HepG2 (cell line): ENCODE data around the gene ACSM6. TPM values are rescaled to one million over a fixed set of nuclear protein-coding genes. Genes with fewer than 3 reads are reported as not detected.
A peak's percentile ranks its signal among the peaks of the same experiment; 100 is the strongest.

Source experiments
- ADNP ChIP-seq: sonication (generic); formaldehyde crosslinking; IDR thresholded peaks from 2 replicates; pipeline ENCODE4 v1.4.0; 2020; ENCODE audit warnings: missing genetic modification reagents
- BCL6 ChIP-seq: IDR thresholded peaks from 2 replicates; pipeline ENCODE4 v1.6.1; 2016; ENCODE audit warnings: missing genetic modification reagents, missing compliant biosample characterization
- CAMTA2 ChIP-seq: sonication (generic); formaldehyde crosslinking; IDR thresholded peaks from 2 replicates; pipeline ENCODE4 v1.4.0; 2020; ENCODE audit warnings: mild to moderate bottlenecking, missing genetic modification reagents, borderline replicate concordance
- CEBPB ChIP-seq: IDR thresholded peaks from 2 replicates; pipeline ENCODE4 v1.6.1; 2011; ENCODE audit warnings: low read depth, low read length, improper control_type of control experiment, borderline replicate concordance
- FOXC1 ChIP-seq: sonication (generic); formaldehyde crosslinking; IDR thresholded peaks from 2 replicates; pipeline ENCODE4 v1.8.0; 2022; ENCODE audit warnings: mild to moderate bottlenecking, missing genetic modification reagents, borderline replicate concordance
- KDM3A ChIP-seq: IDR thresholded peaks from 2 replicates; pipeline ENCODE4 v1.6.1; 2018; ENCODE audit warnings: low read depth, missing compliant biosample characterization
- KDM6A ChIP-seq: IDR thresholded peaks from 2 replicates; pipeline ENCODE4 v1.6.1; 2016; ENCODE audit warnings: low read depth
- MIER3 ChIP-seq: IDR thresholded peaks from 2 replicates; pipeline ENCODE4 v1.6.1; 2016; ENCODE audit warnings: missing compliant biosample characterization, borderline replicate concordance
- NR1H2 ChIP-seq: sonication (generic); formaldehyde crosslinking; IDR thresholded peaks from 2 replicates; pipeline ENCODE4 v1.8.1; 2022; ENCODE audit warnings: low read depth, missing genetic modification reagents, borderline replicate concordance
- PHB2 ChIP-seq: fragments of 450-650 bp; IDR thresholded peaks from 2 replicates; pipeline ENCODE4 v1.6.1; 2018; ENCODE audit not compliant: partially characterized antibody
- SMC3 ChIP-seq: IDR thresholded peaks from 2 replicates; pipeline ENCODE4 v1.6.1; 2011; ENCODE audit warnings: low read length, improper control_type of control experiment
- SMYD3 ChIP-seq: sonication (generic); formaldehyde crosslinking; IDR thresholded peaks from 2 replicates; pipeline ENCODE4 v1.8.1; 2023; ENCODE audit warnings: mild to moderate bottlenecking, missing genetic modification reagents
- YEATS4 ChIP-seq: sonication (generic); formaldehyde crosslinking; IDR thresholded peaks from 2 replicates; pipeline ENCODE4 v1.4.0; 2020; ENCODE audit warnings: missing genetic modification reagents, borderline replicate concordance
- ZBTB1 ChIP-seq: sonication (generic); formaldehyde crosslinking; IDR thresholded peaks from 2 replicates; pipeline ENCODE4 v1.4.0; 2020; ENCODE audit warnings: missing genetic modification reagents, borderline replicate concordance
- ZFP62 ChIP-seq: sonication (generic); formaldehyde crosslinking; IDR thresholded peaks from 2 replicates; pipeline ENCODE4 v1.4.0; 2020; ENCODE audit warnings: missing genetic modification reagents
- ZFY ChIP-seq: sonication (generic); formaldehyde crosslinking; IDR thresholded peaks from 2 replicates; pipeline ENCODE4 v1.4.0; 2020; ENCODE audit warnings: missing genetic modification reagents
- ZNF354B ChIP-seq: sonication (generic); formaldehyde crosslinking; IDR thresholded peaks from 2 replicates; pipeline ENCODE4 v1.8.0; 2022; ENCODE audit warnings: mild to moderate bottlenecking, missing genetic modification reagents
- ZNF430 ChIP-seq: sonication (generic); formaldehyde crosslinking; IDR thresholded peaks from 2 replicates; pipeline ENCODE4 v1.9.0; 2021; ENCODE audit warnings: mild to moderate bottlenecking, missing genetic modification reagents
- ZNF451 ChIP-seq: sonication (generic); formaldehyde crosslinking; IDR thresholded peaks from 2 replicates; pipeline ENCODE4 v1.5.0; 2020; ENCODE audit warnings: mild to moderate bottlenecking, missing genetic modification reagents
- ZNF556 ChIP-seq: sonication (generic); formaldehyde crosslinking; IDR thresholded peaks from 2 replicates; pipeline ENCODE4 v1.4.0; 2020; ENCODE audit warnings: mild to moderate bottlenecking, missing genetic modification reagents, borderline replicate concordance
- ZNF572 ChIP-seq: sonication (generic); formaldehyde crosslinking; IDR thresholded peaks from 2 replicates; pipeline ENCODE4 v1.5.1; 2020; ENCODE audit warnings: mild to moderate bottlenecking, missing genetic modification reagents
- ZNF615 ChIP-seq: sonication (generic); formaldehyde crosslinking; IDR thresholded peaks from 2 replicates; pipeline ENCODE4 v1.5.0; 2020; ENCODE audit warnings: mild to moderate bottlenecking, missing genetic modification reagents, borderline replicate concordance
- ZNF792 ChIP-seq: IDR thresholded peaks from 2 replicates; pipeline ENCODE4 v1.6.1; 2016
- polyA plus RNA-seq, 8 experiments: library from polyadenylated mRNA; depleted of rRNA in 3 of 8; stranded (reverse) in 7 of 8; unstranded in 1 of 8; fragments of >200 nt; fragmentation: Illumina TruSeq in 4 of 8; extraction: Trizol in 4 of 8; gene quantifications; 2 replicates each; pipeline versions ENCODE4 v1.2.1 to v1.2.3, GENCODE V29; 2011 to 2016; ENCODE audit warnings: low read depth in 4 of 8, missing spikeins in 1 of 8, mixed read lengths in 1 of 8; ENCODE audit not compliant: insufficient read depth in 1 of 8
- total RNA-seq, 5 experiments: library from RNA; depleted of rRNA; stranded (reverse); fragments of >200 nt; fragmentation: Illumina TruSeq; extraction: Trizol; gene quantifications; 2 replicates each; pipeline ENCODE4 v1.2.3, GENCODE V29; 2016; ENCODE audit warnings: low read depth in 1 of 5
- TF ChIP-seq, protein P1 (sequence below): IDR thresholded peaks from 2 replicates; pipeline ENCODE4 v1.6.1; 2012; ENCODE audit warnings: inconsistent platforms
- TF ChIP-seq, protein P2 (sequence below): sonication (generic); formaldehyde crosslinking; IDR thresholded peaks from 2 replicates; pipeline ENCODE4 v1.5.0; 2020; ENCODE audit warnings: missing genetic modification reagents
- TF ChIP-seq, protein P3 (sequence below): sonication (generic); formaldehyde crosslinking; IDR thresholded peaks from 2 replicates; pipeline ENCODE4 v1.4.0; 2020; ENCODE audit warnings: missing genetic modification reagents
- TF ChIP-seq, protein P4 (sequence below): sonication (generic); formaldehyde crosslinking; IDR thresholded peaks from 2 replicates; pipeline ENCODE4 v1.8.0; 2022; ENCODE audit warnings: missing genetic modification reagents, low read depth, mild to moderate bottlenecking, borderline replicate concordance

Gene ACSM6
- total and polyA plus RNA-seq, 2 of the 13 experiments (the other 11 are each of a cell fraction or from before 2014, with no cell fraction given), result not detected

DNA sequence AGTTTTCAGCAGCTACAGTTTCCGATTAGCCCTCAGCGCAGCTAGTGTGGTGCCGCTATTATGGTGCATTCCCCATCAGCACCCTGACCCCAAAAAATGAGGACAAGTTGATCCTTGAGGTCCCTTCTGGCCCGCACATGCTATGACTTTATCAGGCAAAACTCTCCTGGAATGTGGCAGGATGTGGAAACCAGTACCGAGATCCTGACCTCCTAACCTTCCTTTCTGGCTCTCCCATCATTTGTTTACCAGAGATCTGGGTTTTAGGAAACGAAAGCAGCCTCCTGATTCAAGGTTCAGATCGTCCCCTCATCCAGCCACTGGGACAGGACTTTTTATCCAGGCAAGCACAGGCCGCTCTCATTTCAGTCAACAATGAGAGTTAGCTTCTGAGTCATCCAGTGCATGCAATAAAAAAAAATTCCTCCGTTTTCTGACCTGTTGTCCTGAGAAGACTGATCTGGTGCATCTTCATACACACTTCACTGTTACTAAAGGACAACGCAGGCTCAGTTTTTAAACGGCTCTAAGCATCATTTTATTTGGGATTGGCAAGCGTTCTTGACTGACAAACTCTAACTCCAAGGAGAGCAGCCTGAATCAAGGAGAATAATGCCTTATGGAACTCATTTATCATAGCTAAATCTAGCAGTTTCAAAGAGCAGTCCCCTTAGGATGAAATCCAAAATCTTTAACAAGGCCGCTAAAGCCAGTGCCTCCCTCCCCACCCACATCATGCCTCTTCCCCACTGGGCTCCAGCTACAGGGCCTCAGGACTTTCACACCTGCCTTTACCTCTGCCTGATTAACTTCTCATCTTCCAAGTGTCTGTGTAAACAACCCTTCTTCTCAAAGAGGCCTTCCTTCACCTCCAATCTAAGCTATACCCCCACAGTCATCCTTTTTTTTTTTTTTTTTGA, 79.6 kb downstream of the ACSM6 start (continued):
- TF ChIP-seq ZNF615 (CRISPR knock-in tag), result 0 out of 2 replicates have a peak, but pooled peaks have one; percentile 48
- no peak for TF ChIP-seq NR1H2 (CRISPR knock-in tag)
- 0 out of 2 replicates have a peak, but pooled peaks have one; percentile 66 for TF ChIP-seq ZNF451 (CRISPR knock-in tag)
- TF ChIP-seq ZNF430, result peak; percentile 85; the same call in 1 of the 2 replicates
- peak; percentile 62; the same call in 1 of the 2 replicates for TF ChIP-seq CEBPB
- TF ChIP-seq ZNF792 (CRISPR knock-in tag), result peak; percentile 71; the same call in 1 of the 2 replicates
- TF ChIP-seq ZFP62 (CRISPR knock-in tag), result no peak
- TF ChIP-seq, protein P1, sequence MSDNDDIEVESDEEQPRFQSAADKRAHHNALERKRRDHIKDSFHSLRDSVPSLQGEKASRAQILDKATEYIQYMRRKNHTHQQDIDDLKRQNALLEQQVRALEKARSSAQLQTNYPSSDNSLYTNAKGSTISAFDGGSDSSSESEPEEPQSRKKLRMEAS, result peak; percentile 63
- no peak for TF ChIP-seq ZNF354B (CRISPR knock-in tag)
- TF ChIP-seq KDM6A (CRISPR knock-in tag), result 0 out of 2 replicates have a peak, but pooled peaks have one; percentile 12
- 0 out of 2 replicates have a peak, but pooled peaks have one; percentile 35 for TF ChIP-seq FOXC1 (CRISPR knock-in tag)
- peak; percentile 82 for TF ChIP-seq BCL6 (CRISPR knock-in tag)
- TF ChIP-seq, protein P2, sequence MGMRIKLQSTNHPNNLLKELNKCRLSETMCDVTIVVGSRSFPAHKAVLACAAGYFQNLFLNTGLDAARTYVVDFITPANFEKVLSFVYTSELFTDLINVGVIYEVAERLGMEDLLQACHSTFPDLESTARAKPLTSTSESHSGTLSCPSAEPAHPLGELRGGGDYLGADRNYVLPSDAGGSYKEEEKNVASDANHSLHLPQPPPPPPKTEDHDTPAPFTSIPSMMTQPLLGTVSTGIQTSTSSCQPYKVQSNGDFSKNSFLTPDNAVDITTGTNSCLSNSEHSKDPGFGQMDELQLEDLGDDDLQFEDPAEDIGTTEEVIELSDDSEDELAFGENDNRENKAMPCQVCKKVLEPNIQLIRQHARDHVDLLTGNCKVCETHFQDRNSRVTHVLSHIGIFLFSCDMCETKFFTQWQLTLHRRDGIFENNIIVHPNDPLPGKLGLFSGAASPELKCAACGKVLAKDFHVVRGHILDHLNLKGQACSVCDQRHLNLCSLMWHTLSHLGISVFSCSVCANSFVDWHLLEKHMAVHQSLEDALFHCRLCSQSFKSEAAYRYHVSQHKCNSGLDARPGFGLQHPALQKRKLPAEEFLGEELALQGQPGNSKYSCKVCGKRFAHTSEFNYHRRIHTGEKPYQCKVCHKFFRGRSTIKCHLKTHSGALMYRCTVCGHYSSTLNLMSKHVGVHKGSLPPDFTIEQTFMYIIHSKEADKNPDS, result 0 out of 2 replicates have a peak, but pooled peaks have one; percentile 25
- TF ChIP-seq PHB2, result no peak
- no peak for TF ChIP-seq ADNP (CRISPR knock-in tag)
- TF ChIP-seq, protein P3, sequence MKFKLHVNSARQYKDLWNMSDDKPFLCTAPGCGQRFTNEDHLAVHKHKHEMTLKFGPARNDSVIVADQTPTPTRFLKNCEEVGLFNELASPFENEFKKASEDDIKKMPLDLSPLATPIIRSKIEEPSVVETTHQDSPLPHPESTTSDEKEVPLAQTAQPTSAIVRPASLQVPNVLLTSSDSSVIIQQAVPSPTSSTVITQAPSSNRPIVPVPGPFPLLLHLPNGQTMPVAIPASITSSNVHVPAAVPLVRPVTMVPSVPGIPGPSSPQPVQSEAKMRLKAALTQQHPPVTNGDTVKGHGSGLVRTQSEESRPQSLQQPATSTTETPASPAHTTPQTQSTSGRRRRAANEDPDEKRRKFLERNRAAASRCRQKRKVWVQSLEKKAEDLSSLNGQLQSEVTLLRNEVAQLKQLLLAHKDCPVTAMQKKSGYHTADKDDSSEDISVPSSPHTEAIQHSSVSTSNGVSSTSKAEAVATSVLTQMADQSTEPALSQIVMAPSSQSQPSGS (CRISPR knock-in tag), result peak; percentile 47; the same call in 1 of the 2 replicates
- TF ChIP-seq, protein P4, sequence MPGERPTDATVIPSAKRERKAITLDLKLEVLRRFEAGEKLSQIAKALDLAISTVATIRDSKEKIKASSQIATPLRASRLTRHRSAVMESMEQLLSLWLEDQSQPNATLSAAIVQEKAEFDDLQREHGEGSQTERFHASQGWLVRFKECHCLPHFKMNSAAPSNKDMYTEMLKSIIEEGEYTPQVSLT (CRISPR knock-in tag), result no peak
- TF ChIP-seq KDM3A, result no peak
- TF ChIP-seq ZBTB1 (CRISPR knock-in tag), result no peak
- no peak for TF ChIP-seq ZNF572 (CRISPR knock-in tag)
- TF ChIP-seq SMC3, result peak; percentile 42
- peak; percentile 49; the same call in 1 of the 2 replicates for TF ChIP-seq ZFY (CRISPR knock-in tag)
- no peak for TF ChIP-seq SMYD3 (CRISPR knock-in tag)
- TF ChIP-seq YEATS4, result peak; percentile 59; the same call in 1 of the 2 replicates
- no peak for TF ChIP-seq CAMTA2 (CRISPR knock-in tag)
- TF ChIP-seq MIER3 (CRISPR knock-in tag), result peak; percentile 34; the same call in 1 of the 2 replicates
- TF ChIP-seq ZNF556, result peak; percentile 74; the same call in 1 of the 2 replicates
